Endothelial cell of umbilical vein (primary cell): ENCODE measurements around the gene PIKFYVE. TPM values are rescaled to one million over a fixed set of nuclear protein-coding genes. Genes with fewer than 3 reads are reported as not detected.

ENCODE experiments used
- BruUV-seq: library from RNA; stranded (reverse); fragments of 400-500 nt; replicated peaks from 2 replicates; lab custom pipeline; 2021; lab: Mats Ljungman, UMichigan
- CTCF ChIA-PET: fragments of 300-600, 350-600 bp; sonication (Branson Sonifier 250); formaldehyde crosslinking; loops from one replicate; lab custom pipeline; 2021; ENCODE audit warnings: antibody characterized with exemption, inconsistent platforms; lab: Charles Lee
- POLR2A ChIA-PET: fragments of 300-600, 350-600 bp; sonication (Branson Sonifier 250); formaldehyde crosslinking; loops from one replicate; lab custom pipeline; 2021; ENCODE audit warnings: antibody characterized with exemption, inconsistent platforms; lab: Charles Lee
- DNase-seq: peaks from one replicate; pipeline ENCODE4 v3.0.0-alpha.2; 2011; ENCODE audit warnings: low read depth, low spot score
- FAIRE-seq: peaks from 2 replicates; lab custom pipeline; 2011; peaks lifted over from hg19 to GRCh38; lab: Jason Lieb, UNC
- H2AFZ ChIP-seq: 2 replicates; pipeline ENCODE4 v1.6.0; 2012; ENCODE audit warnings: low read depth, low read length, control low read depth, inconsistent platforms
- H3K27ac ChIP-seq: 2 replicates; pipeline ENCODE4 v1.5.1; 2011; ENCODE audit warnings: low read depth, mild to moderate bottlenecking, control low read depth, low read length, moderate library complexity; ENCODE audit not compliant: insufficient read depth
- H3K27me3 ChIP-seq, 2 experiments: 2 replicates each; pipeline versions ENCODE4 v1.6.0 to v1.6.1; 2011; ENCODE audit warnings: low read length in 2 of 2, mixed read lengths in 1 of 2; ENCODE audit not compliant: control insufficient read depth in 2 of 2, insufficient read depth in 2 of 2
- H3K36me3 ChIP-seq, 2 experiments: 2 replicates in 1 of 2; 3 replicates in 1 of 2; pipeline ENCODE4 v1.5.1; 2011; ENCODE audit warnings: low read length in 2 of 2, mild to moderate bottlenecking in 1 of 2, moderate library complexity in 1 of 2; ENCODE audit not compliant: control insufficient read depth in 2 of 2, insufficient read depth in 2 of 2; ENCODE audit errors: extremely low read depth in 1 of 2
- H3K4me1 ChIP-seq: 3 replicates; pipeline ENCODE4 v1.5.1; 2011; ENCODE audit warnings: mild to moderate bottlenecking, low read length; ENCODE audit not compliant: control insufficient read depth, insufficient read depth; ENCODE audit errors: extremely low read depth
- H3K4me2 ChIP-seq: 2 replicates; pipeline ENCODE4 v1.6.1; 2011; ENCODE audit warnings: low read length, control low read depth, mixed read lengths; ENCODE audit not compliant: insufficient read depth
- H3K4me3 ChIP-seq, 3 experiments: fragments of 200-600 bp in 1 of 3; sonication (generic), shearing (Covaris generic) in 1 of 3; replicated peaks in 1 of 3; 2 replicates each; pipeline ENCODE4 v1.5.1; 2011 to 2016; ENCODE audit warnings: control low read depth in 3 of 3, low read length in 3 of 3, mild to moderate bottlenecking in 2 of 3, inconsistent platforms in 1 of 3, low read depth in 1 of 3, moderate library complexity in 1 of 3; ENCODE audit not compliant: insufficient read depth in 1 of 3
- H3K79me2 ChIP-seq: 2 replicates; pipeline ENCODE4 v1.6.0; 2012; ENCODE audit warnings: low read length, inconsistent platforms; ENCODE audit not compliant: control insufficient read depth, insufficient read depth
- H3K9ac ChIP-seq: replicated peaks from 2 replicates; pipeline ENCODE3; 2011; ENCODE audit warnings: low read length, control low read depth; ENCODE audit not compliant: insufficient read depth; ENCODE audit errors: extremely low read depth
- H3K9me1 ChIP-seq: replicated peaks from 3 replicates; pipeline ENCODE4 v1.6.0; 2011; ENCODE audit warnings: mild to moderate bottlenecking, low read length; ENCODE audit not compliant: control insufficient read depth, insufficient read depth; ENCODE audit errors: extremely low read depth
- H3K9me3 ChIP-seq: replicated peaks from 2 replicates; pipeline ENCODE4 v1.5.1; 2012; ENCODE audit warnings: low read length, inconsistent platforms; ENCODE audit not compliant: control insufficient read depth, insufficient read depth
- H4K20me1 ChIP-seq: replicated peaks from 2 replicates; pipeline ENCODE3; 2011; ENCODE audit warnings: mild to moderate bottlenecking, low read length; ENCODE audit not compliant: control insufficient read depth, insufficient read depth; ENCODE audit errors: extremely low read depth
- CTCF ChIP-seq, 2 donors: IDR thresholded peaks; 1 replicate in 1 of 2; 2 replicates in 1 of 2; pipeline ENCODE4 v1.5.1; 2011; ENCODE audit warnings: low read length in 2 of 2, mild to moderate bottlenecking in 2 of 2, moderate library complexity in 2 of 2, control low read depth in 1 of 2, inconsistent platforms in 1 of 2, low read depth in 1 of 2; ENCODE audit not compliant: insufficient read depth in 1 of 2; ENCODE audit errors: extremely low read depth in 1 of 2
- EZH2 ChIP-seq: IDR thresholded peaks from 2 replicates; pipeline ENCODE4 v1.6.1; 2012; ENCODE audit warnings: borderline replicate concordance, low read depth, mild to moderate bottlenecking, moderate library complexity, low read length, inconsistent platforms; ENCODE audit not compliant: severe bottlenecking
- FOS ChIP-seq: IDR thresholded peaks from 2 replicates; pipeline ENCODE4 v1.6.1; 2011; ENCODE audit warnings: mild to moderate bottlenecking, low read length, moderate library complexity, borderline replicate concordance; ENCODE audit not compliant: insufficient read depth
- GATA2 ChIP-seq: IDR thresholded peaks from 2 replicates; pipeline ENCODE4 v1.7.0; 2011; ENCODE audit warnings: low read depth, mild to moderate bottlenecking, moderate library complexity, mixed read lengths, low read length; ENCODE audit not compliant: insufficient read length, insufficient read depth
- JUN ChIP-seq: IDR thresholded peaks from 2 replicates; pipeline ENCODE4 v1.6.1; 2011; ENCODE audit warnings: borderline replicate concordance, low read depth; ENCODE audit not compliant: insufficient read length, insufficient read depth
- MAX ChIP-seq: IDR thresholded peaks from 2 replicates; pipeline ENCODE4 v1.6.1; 2011; ENCODE audit not compliant: insufficient read depth, insufficient read length
- MYC ChIP-seq: IDR thresholded peaks from one replicate; pipeline ENCODE4 v1.6.1; 2011; ENCODE audit warnings: mild to moderate bottlenecking, low read depth, low read length
- POLR2A ChIP-seq: IDR thresholded peaks from 2 replicates; pipeline ENCODE4 v1.6.1; 2012; ENCODE audit warnings: low read depth, mild to moderate bottlenecking, control low read depth, low read length
- POLR2AphosphoS5 ChIP-seq: IDR thresholded peaks from 2 replicates; pipeline ENCODE4 v1.6.1; 2012; ENCODE audit warnings: low read depth, mild to moderate bottlenecking, control low read depth, low read length, moderate library complexity; ENCODE audit not compliant: insufficient read depth
- dilution Hi-C: fragments of 300-500 bp; cut with MboI; formaldehyde crosslinking; loops from one replicate; pipeline ENCODE4 v1.15.0; 2019; ENCODE audit warnings: low sequenced_read_pairs; ENCODE audit not compliant: extremely low pct_ligation_motif_present
- intact Hi-C: fragments of 100-400 bp; cut with micrococcal nuclease; formaldehyde crosslinking; loops from one replicate; pipeline ENCODE4 v1.10.0; 2022
- polyA plus RNA-seq, 4 experiments: library from polyadenylated mRNA; depleted of rRNA in 3 of 4; stranded (reverse) in 3 of 4; unstranded in 1 of 4; fragments of >200 nt; gene quantifications; 2 replicates each; pipeline versions ENCODE4 v1.2.1 to v1.2.3, GENCODE V29; 2011 to 2012; ENCODE audit warnings: missing spikeins in 1 of 4
- total RNA-seq: library from RNA; stranded (reverse); gene quantifications from 2 replicates; pipeline ENCODE4 v1.2.3, GENCODE V29; 2021

PIKFYVE gene
- total and polyA plus RNA-seq, 2 donors (not counting 3 experiments of a cell fraction or from before 2014, with no cell fraction given), result 9.0 to 28.2 TPM

- Histone ChIP-seq H3K4me1 (no peaks in the 10 kb centered on the region), H3K9me1 (no peaks in the 10 kb centered on the region), H3K9ac (no peak overlapping the region), H3K4me2 (no peak overlapping the region), H3K27me3 (no peaks in the 10 kb centered on the region), H3K4me3 (no peak overlapping the region), H3K9me3 (no peaks in the 10 kb centered on the region), H3K27ac (no peak overlapping the region), H2AFZ (no peak overlapping the region), H3K79me2 (no peaks in the 10 kb centered on the region), H3K36me3 (peaks cover 3 to 23% of the 10 kb centered on the region in 2 experiments), H4K20me1 (no peaks in the 10 kb centered on the region)
- no peak for FAIRE-seq
- TF ChIP-seq JUN (no peak), MAX (no peak), CTCF (IDR thresholded peaks at IDR 0.05; ENCODE audit: extremely low read depth in 1 of 2, insufficient read depth in 1 of 2, low read depth in 1 of 2, low read length in 2 of 2) (no peak), MYC (no peak), GATA2 (no peak), FOS (no peak), EZH2 (no peak), POLR2AphosphoS5 (no peak), POLR2A (no peak)
- ChIA-PET CTCF (no interaction called here), POLR2A (no interaction called here)
- DNase-seq, result no peak
- dilution Hi-C loops (no loop called here), intact Hi-C loops (no loop called here)
- BruUV-seq, result no TSS peak
Observed at GRCh38 chr2:208235860-208236259, 30.2 kb upstream of the PIKFYVE start.
